Osteoblast (primary cell): ENCODE results near the gene CHAF1A. TPM values are rescaled to one million over a fixed set of nuclear protein-coding genes. Genes with fewer than 3 reads are reported as not detected.

Experiments used
- DNase-seq: peaks from one replicate; pipeline ENCODE4 v3.0.0; 2011; ENCODE audit warnings: low spot score, mixed read lengths; ENCODE audit not compliant: insufficient read length; ENCODE audit errors: missing footprints
- H2AFZ ChIP-seq: 2 replicates; pipeline ENCODE4 v1.6.0; 2011; ENCODE audit warnings: mild to moderate bottlenecking, low read length
- H3K27ac ChIP-seq: 2 replicates; pipeline ENCODE4 v1.5.1; 2011; ENCODE audit warnings: mild to moderate bottlenecking, low read depth, low read length, moderate library complexity
- H3K27me3 ChIP-seq: 2 replicates; pipeline ENCODE4 v1.6.0; 2012; ENCODE audit warnings: mild to moderate bottlenecking, control low read depth, inconsistent platforms, low read length, moderate library complexity; ENCODE audit not compliant: insufficient read depth
- H3K36me3 ChIP-seq: 2 replicates; pipeline ENCODE4 v1.5.1; 2011; ENCODE audit warnings: mild to moderate bottlenecking, low read length, control low read depth, moderate library complexity; ENCODE audit not compliant: insufficient read depth
- H3K4me1 ChIP-seq: 2 replicates; pipeline ENCODE4 v1.5.1; 2011; ENCODE audit warnings: mild to moderate bottlenecking, low read length, control low read depth, moderate library complexity; ENCODE audit not compliant: insufficient read depth
- H3K4me2 ChIP-seq: 2 replicates; pipeline ENCODE4 v1.6.0; 2011; ENCODE audit warnings: mild to moderate bottlenecking, low read length; ENCODE audit not compliant: insufficient read depth
- H3K4me3 ChIP-seq: fragments of 200-600 bp; sonication (generic); 3 replicates; pipeline ENCODE4 v1.5.1; 2012; ENCODE audit warnings: mild to moderate bottlenecking, low read length, inconsistent platforms; ENCODE audit not compliant: insufficient read depth
- H3K79me2 ChIP-seq: 2 replicates; pipeline ENCODE4 v1.6.0; 2012; ENCODE audit warnings: mild to moderate bottlenecking, low read length, control low read depth, inconsistent platforms; ENCODE audit not compliant: insufficient read depth
- H3K9me3 ChIP-seq: 2 replicates; pipeline ENCODE4 v1.5.1; 2011; ENCODE audit warnings: low read depth, low read length, control low read depth
- H4K20me1 ChIP-seq: 2 replicates; pipeline ENCODE4 v1.6.0; 2012; ENCODE audit warnings: mild to moderate bottlenecking, low read length, control low read depth; ENCODE audit not compliant: insufficient read depth
- total RNA-seq: library from RNA; depleted of rRNA; stranded (reverse); fragments of >200 nt; gene quantifications from 2 replicates; pipeline ENCODE4 v1.2.3, GENCODE V29; 2012
- TF ChIP-seq, protein P1 (sequence below): IDR thresholded peaks from 2 replicates; pipeline ENCODE4 v1.5.1; 2011; ENCODE audit warnings: mild to moderate bottlenecking, low read depth, low read length, moderate library complexity; ENCODE audit errors: extremely low read depth

Gene CHAF1A
- total RNA-seq, 1 donor = 3.6 TPM

DNA sequence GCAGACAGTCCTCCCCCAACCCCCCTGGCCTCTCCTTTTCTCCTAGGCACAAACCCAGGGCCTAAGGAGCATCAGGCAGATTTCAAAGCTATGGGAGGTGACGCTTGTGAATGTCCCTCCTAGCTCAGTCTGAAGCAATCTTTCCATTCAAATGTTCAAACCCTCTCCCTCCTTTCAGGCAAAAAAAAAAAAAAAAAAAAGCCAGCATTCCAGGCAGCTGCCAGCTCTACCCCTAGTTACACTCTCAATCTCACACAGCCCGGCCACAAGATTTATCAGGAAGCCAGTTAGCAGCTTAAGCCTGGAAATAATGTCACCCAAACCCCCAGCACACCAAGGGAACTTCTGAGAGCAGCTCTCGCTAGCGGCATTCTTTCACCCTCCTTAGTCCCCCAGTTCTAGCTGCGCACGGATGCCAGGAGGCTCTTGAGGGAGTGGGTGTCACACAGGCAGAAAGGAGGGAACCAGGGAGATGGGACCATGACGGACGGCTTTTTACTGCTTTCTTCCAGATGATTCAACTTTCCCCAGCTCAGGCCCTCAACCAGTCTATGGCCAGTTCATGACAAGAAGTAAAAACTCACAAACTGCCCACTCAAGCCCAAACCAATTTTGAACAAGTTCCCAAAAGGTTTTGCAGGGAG is 8.4 kb upstream of the CHAF1A start:
- peaks cover 10% of the 10 kb centered on the region for H3K36me3 ChIP-seq
- H3K79me2 ChIP-seq = peaks cover 100% of the 10 kb centered on the region
- no peak overlapping the region for H2AFZ ChIP-seq
- H3K27ac ChIP-seq = peak overlapping the region; percentile 67
- peaks cover 64% of the 10 kb centered on the region for H3K4me1 ChIP-seq
- TF ChIP-seq, protein P1, sequence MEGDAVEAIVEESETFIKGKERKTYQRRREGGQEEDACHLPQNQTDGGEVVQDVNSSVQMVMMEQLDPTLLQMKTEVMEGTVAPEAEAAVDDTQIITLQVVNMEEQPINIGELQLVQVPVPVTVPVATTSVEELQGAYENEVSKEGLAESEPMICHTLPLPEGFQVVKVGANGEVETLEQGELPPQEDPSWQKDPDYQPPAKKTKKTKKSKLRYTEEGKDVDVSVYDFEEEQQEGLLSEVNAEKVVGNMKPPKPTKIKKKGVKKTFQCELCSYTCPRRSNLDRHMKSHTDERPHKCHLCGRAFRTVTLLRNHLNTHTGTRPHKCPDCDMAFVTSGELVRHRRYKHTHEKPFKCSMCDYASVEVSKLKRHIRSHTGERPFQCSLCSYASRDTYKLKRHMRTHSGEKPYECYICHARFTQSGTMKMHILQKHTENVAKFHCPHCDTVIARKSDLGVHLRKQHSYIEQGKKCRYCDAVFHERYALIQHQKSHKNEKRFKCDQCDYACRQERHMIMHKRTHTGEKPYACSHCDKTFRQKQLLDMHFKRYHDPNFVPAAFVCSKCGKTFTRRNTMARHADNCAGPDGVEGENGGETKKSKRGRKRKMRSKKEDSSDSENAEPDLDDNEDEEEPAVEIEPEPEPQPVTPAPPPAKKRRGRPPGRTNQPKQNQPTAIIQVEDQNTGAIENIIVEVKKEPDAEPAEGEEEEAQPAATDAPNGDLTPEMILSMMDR = no peak
- H3K4me2 ChIP-seq = peak overlapping the region; percentile 50
- H3K27me3 ChIP-seq = no peaks in the 10 kb centered on the region
- H3K4me3 ChIP-seq = peak overlapping the region; percentile 15
- DNase-seq = peak; percentile 85
- H4K20me1 ChIP-seq = peaks cover 93% of the 10 kb centered on the region
- H3K9me3 ChIP-seq = no peaks in the 10 kb centered on the region

- peaks cover 67% of the 10 kb centered on the region for H4K20me1 ChIP-seq
- H3K36me3 ChIP-seq = peaks cover 7% of the 10 kb centered on the region
- peaks cover 51% of the 10 kb centered on the region for H3K4me1 ChIP-seq
- no peaks in the 10 kb centered on the region for H3K27me3 ChIP-seq
- H3K4me3 ChIP-seq = peak overlapping the region; percentile 15
- TF ChIP-seq, protein P1 = no peak
- H3K79me2 ChIP-seq = peaks cover 81% of the 10 kb centered on the region
- no peaks in the 10 kb centered on the region for H3K9me3 ChIP-seq
- peak; percentile 69 for DNase-seq
- peak overlapping the region; percentile 47 for H3K4me2 ChIP-seq
- H2AFZ ChIP-seq = no peak overlapping the region
- H3K27ac ChIP-seq = peak overlapping the region; percentile 42
Measured at GRCh38 chr19:4396949-4397783, 5.3 kb upstream of the CHAF1A start.

DNA sequence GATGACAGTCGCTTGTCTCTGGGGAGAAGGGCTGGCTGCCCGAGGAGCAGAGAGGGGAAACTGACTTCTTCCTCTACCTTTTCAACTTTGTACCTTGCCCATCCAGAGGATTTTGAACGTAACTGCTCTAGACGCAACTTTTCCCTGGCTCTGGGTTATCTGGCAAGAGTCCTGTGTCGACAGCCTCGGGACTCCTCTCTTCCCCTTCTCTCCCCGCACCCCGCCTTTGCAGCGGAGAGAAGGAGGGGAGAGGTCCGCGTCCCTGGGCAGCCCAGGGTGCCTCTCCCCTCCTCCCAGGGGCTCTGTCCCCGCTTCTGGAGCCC is 2.7 kb upstream of the CHAF1A start:
- Histone ChIP-seq H4K20me1 (peaks cover 45% of the 10 kb centered on the region), H3K27ac (peak overlapping the region; percentile 76), H3K9me3 (no peaks in the 10 kb centered on the region), H3K79me2 (peaks cover 78% of the 10 kb centered on the region), H3K36me3 (peaks cover 7% of the 10 kb centered on the region), H3K4me2 (peak overlapping the region; percentile 86), H3K4me3 (peak overlapping the region; percentile 81), H3K4me1 (peaks cover 41% of the 10 kb centered on the region), H3K27me3 (no peaks in the 10 kb centered on the region), H2AFZ (peak overlapping the region; percentile 13)
- DNase-seq = peak; percentile 88
- TF ChIP-seq, protein P1 = no peak
